Measurements from ENCODE around the gene PNRC1.
"Not testable (repeated sequence)": the region's sequence is repeated elsewhere in the genome, so short reads cannot be mapped to it uniquely, and the experiment has no call there.

The PNRC1 gene

GRCh38 chr6:89047473-89047872, 33.1 kb upstream of the PNRC1 start:
- Mint-ChIP-seq H3K4me3 (no peak overlapping the region), H3K27me3 (no peaks in the 10 kb centered on the region), H3K9me3 (no peaks in the 10 kb centered on the region), H3K27ac (no peak overlapping the region), H3K4me1 (ENCODE audit: low read depth in 2 of 2) (peaks cover 5 to 7% of the 10 kb centered on the region in 2 donors), H3K36me3 (ENCODE audit: insufficient read depth) (peaks cover 3% of the 10 kb centered on the region)
- DNase-seq: no peak
- ATAC-seq (replicated peaks): no peak

GRCh38 chr6:89048288-89048923, 32.1 kb upstream of the PNRC1 start:
- H3K4me1 Mint-ChIP-seq (ENCODE audit: low read depth in 2 of 2): peaks cover 5% of the 10 kb centered on the region in 2 donors
- no peak overlapping the region for H3K27ac Mint-ChIP-seq
- H3K4me3 Mint-ChIP-seq: no peak overlapping the region
- peaks cover 3% of the 10 kb centered on the region for H3K36me3 Mint-ChIP-seq (ENCODE audit: insufficient read depth)
- H3K9me3 Mint-ChIP-seq: no peaks in the 10 kb centered on the region
- ATAC-seq (replicated peaks): no peak
- DNase-seq: no peak
- no peaks in the 10 kb centered on the region for H3K27me3 Mint-ChIP-seq

GRCh38 chr6:89048985-89049384, 31.6 kb upstream of the PNRC1 start:
- no peaks in the 10 kb centered on the region for H3K27me3 Mint-ChIP-seq
- H3K4me3 Mint-ChIP-seq: no peak overlapping the region
- peaks cover 3% of the 10 kb centered on the region for H3K36me3 Mint-ChIP-seq (ENCODE audit: insufficient read depth)
- ATAC-seq (replicated peaks): no peak
- no peak for DNase-seq
- no peak overlapping the region for H3K27ac Mint-ChIP-seq
- peaks cover 5% of the 10 kb centered on the region in 2 donors for H3K4me1 Mint-ChIP-seq (ENCODE audit: low read depth in 2 of 2)
- no peaks in the 10 kb centered on the region for H3K9me3 Mint-ChIP-seq

- no peaks in the 10 kb centered on the region for H3K27me3 Mint-ChIP-seq
- no peak for DNase-seq
- H3K4me1 Mint-ChIP-seq (ENCODE audit: low read depth in 2 of 2): peaks cover 5% of the 10 kb centered on the region in 2 donors
- ATAC-seq (replicated peaks): no peak
- H3K4me3 Mint-ChIP-seq: no peak overlapping the region
- H3K9me3 Mint-ChIP-seq: no peaks in the 10 kb centered on the region
- H3K36me3 Mint-ChIP-seq (ENCODE audit: insufficient read depth): peaks cover 3% of the 10 kb centered on the region
- H3K27ac Mint-ChIP-seq: peak overlapping the region in 1 of 2 donors; percentile 35
These were observed 30.4 kb upstream of the PNRC1 start for GRCh38 chr6:89050155-89050554.

- H3K9me3 Mint-ChIP-seq: no peaks in the 10 kb centered on the region
- H3K4me1 Mint-ChIP-seq (ENCODE audit: low read depth in 2 of 2): peaks cover 5% of the 10 kb centered on the region in 2 donors
- H3K4me3 Mint-ChIP-seq: no peak overlapping the region
- H3K27ac Mint-ChIP-seq: peak overlapping the region in 1 of 2 donors; percentile 35
- no peak for DNase-seq
- H3K27me3 Mint-ChIP-seq: no peaks in the 10 kb centered on the region
- H3K36me3 Mint-ChIP-seq (ENCODE audit: insufficient read depth): peaks cover 3% of the 10 kb centered on the region
- ATAC-seq (replicated peaks): no peak
These were observed 29.9 kb upstream of the PNRC1 start for GRCh38 chr6:89050697-89051096.

GRCh38 chr6:89051676-89052075, 28.9 kb upstream of the PNRC1 start:
- no peaks in the 10 kb centered on the region for H3K9me3 Mint-ChIP-seq
- DNase-seq (no peak), ATAC-seq (replicated peaks) (no peak)
- peaks cover 5% of the 10 kb centered on the region in 2 donors for H3K4me1 Mint-ChIP-seq (ENCODE audit: low read depth in 2 of 2)
- no peak overlapping the region for H3K4me3 Mint-ChIP-seq
- H3K36me3 Mint-ChIP-seq (ENCODE audit: insufficient read depth): peaks cover 3% of the 10 kb centered on the region
- no peaks in the 10 kb centered on the region for H3K27me3 Mint-ChIP-seq
- H3K27ac Mint-ChIP-seq: no peak overlapping the region

GRCh38 chr6:89054208-89054607, 26.3 kb upstream of the PNRC1 start:
- no peak overlapping the region for H3K27ac Mint-ChIP-seq
- H3K27me3 Mint-ChIP-seq: no peaks in the 10 kb centered on the region
- H3K4me1 Mint-ChIP-seq (ENCODE audit: low read depth in 2 of 2): peaks cover 5% of the 10 kb centered on the region in 2 donors
- no peaks in the 10 kb centered on the region for H3K36me3 Mint-ChIP-seq (ENCODE audit: insufficient read depth)
- H3K9me3 Mint-ChIP-seq: no peaks in the 10 kb centered on the region
- no peak for DNase-seq
- H3K4me3 Mint-ChIP-seq: no peak overlapping the region
- ATAC-seq (replicated peaks): no peak

GRCh38 chr6:89057759-89058158, 22.8 kb upstream of the PNRC1 start:
- Mint-ChIP-seq H3K4me1 (ENCODE audit: low read depth in 2 of 2) (no peaks in the 10 kb centered on the region), H3K36me3 (ENCODE audit: insufficient read depth) (no peaks in the 10 kb centered on the region), H3K4me3 (no peak overlapping the region), H3K27me3 (no peaks in the 10 kb centered on the region), H3K27ac (no peak overlapping the region), H3K9me3 (no peaks in the 10 kb centered on the region)
- DNase-seq (no peak), ATAC-seq (replicated peaks) (no peak)

GRCh38 chr6:89058627-89059026, 21.9 kb upstream of the PNRC1 start:
- H3K36me3 Mint-ChIP-seq (ENCODE audit: insufficient read depth): no peaks in the 10 kb centered on the region
- no peaks in the 10 kb centered on the region for H3K9me3 Mint-ChIP-seq
- DNase-seq: no peak
- H3K27ac Mint-ChIP-seq: no peak overlapping the region
- ATAC-seq (replicated peaks): no peak
- no peaks in the 10 kb centered on the region for H3K4me1 Mint-ChIP-seq (ENCODE audit: low read depth in 2 of 2)
- no peaks in the 10 kb centered on the region for H3K27me3 Mint-ChIP-seq
- no peak overlapping the region for H3K4me3 Mint-ChIP-seq

GRCh38 chr6:89059227-89059626, 21.3 kb upstream of the PNRC1 start:
- no peak for ATAC-seq (replicated peaks)
- no peaks in the 10 kb centered on the region for H3K27me3 Mint-ChIP-seq
- H3K4me3 Mint-ChIP-seq: no peak overlapping the region
- H3K9me3 Mint-ChIP-seq: no peaks in the 10 kb centered on the region
- DNase-seq: no peak
- H3K4me1 Mint-ChIP-seq (ENCODE audit: low read depth in 2 of 2): no peaks in the 10 kb centered on the region
- H3K27ac Mint-ChIP-seq: no peak overlapping the region
- no peaks in the 10 kb centered on the region for H3K36me3 Mint-ChIP-seq (ENCODE audit: insufficient read depth)

GRCh38 chr6:89063881-89064280, 16.7 kb upstream of the PNRC1 start:
- Mint-ChIP-seq H3K4me1 (ENCODE audit: low read depth in 2 of 2) (no peaks in the 10 kb centered on the region), H3K9me3 (no peaks in the 10 kb centered on the region), H3K27me3 (peaks cover 9 to 16% of the 10 kb centered on the region in 2 donors), H3K36me3 (ENCODE audit: insufficient read depth) (no peaks in the 10 kb centered on the region), H3K4me3 (no peak overlapping the region), H3K27ac (no peak overlapping the region)
- ATAC-seq (replicated peaks): no peak
- no peak for DNase-seq

- H3K27ac Mint-ChIP-seq; H3K4me3 Mint-ChIP-seq; ATAC-seq (replicated peaks); DNase-seq; H3K36me3 Mint-ChIP-seq (ENCODE audit: insufficient read depth); H3K4me1 Mint-ChIP-seq (ENCODE audit: low read depth in 2 of 2); H3K9me3 Mint-ChIP-seq: not testable (repeated sequence)
- H3K27me3 Mint-ChIP-seq: peaks cover 15 to 16% of the 10 kb centered on the region in 2 donors
These were observed 15.6 kb upstream of the PNRC1 start for GRCh38 chr6:89064931-89065330.

GRCh38 chr6:89066121-89066520, 14.4 kb upstream of the PNRC1 start:
- peaks cover 15 to 21% of the 10 kb centered on the region in 2 donors for H3K27me3 Mint-ChIP-seq
- H3K27ac Mint-ChIP-seq; DNase-seq; ATAC-seq (replicated peaks); H3K36me3 Mint-ChIP-seq (ENCODE audit: insufficient read depth); H3K9me3 Mint-ChIP-seq; H3K4me3 Mint-ChIP-seq; H3K4me1 Mint-ChIP-seq (ENCODE audit: low read depth in 2 of 2): not testable (repeated sequence)

GRCh38 chr6:89066940-89067646, 13.5 kb upstream of the PNRC1 start:
- no peaks in the 10 kb centered on the region for H3K36me3 Mint-ChIP-seq (ENCODE audit: insufficient read depth)
- H3K27me3 Mint-ChIP-seq: peaks cover 15 to 24% of the 10 kb centered on the region in 2 donors
- no peak for DNase-seq
- no peak overlapping the region for H3K27ac Mint-ChIP-seq
- H3K9me3 Mint-ChIP-seq: no peaks in the 10 kb centered on the region
- H3K4me1 Mint-ChIP-seq (ENCODE audit: low read depth in 2 of 2): no peaks in the 10 kb centered on the region
- no peak overlapping the region for H3K4me3 Mint-ChIP-seq
- no peak for ATAC-seq (replicated peaks)
